ENCODE results near the gene CRTC3.
"Not testable (repeated sequence)": the region's sequence is repeated elsewhere in the genome, so short reads cannot be mapped to it uniquely, and the experiment has no call there.

The CRTC3 gene

GRCh38 chr15:90674476-90674875 lies 144.8 kb downstream of the CRTC3 start:
- no peak for DNase-seq (ENCODE audit: low read depth)

GRCh38 chr15:90675464-90675863 lies 145.7 kb downstream of the CRTC3 start:
- no peak for DNase-seq (ENCODE audit: low read depth)

- DNase-seq (ENCODE audit: low read depth) = no peak
Observed at GRCh38 chr15:90677807-90678790, 148.4 kb downstream of the CRTC3 start.

- no peak for DNase-seq (ENCODE audit: low read depth)
Observed at GRCh38 chr15:90679959-90680358, 150.2 kb downstream of the CRTC3 start.

GRCh38 chr15:90680371-90680935 lies 150.7 kb downstream of the CRTC3 start:
- DNase-seq (ENCODE audit: low read depth) = peak; percentile 98

- DNase-seq (ENCODE audit: low read depth) = no peak
Observed at GRCh38 chr15:90681056-90681455, 151.3 kb downstream of the CRTC3 start.

- peak; percentile 69 for DNase-seq (ENCODE audit: low read depth)
Observed at GRCh38 chr15:90681480-90681879, 151.8 kb downstream of the CRTC3 start.

- DNase-seq (ENCODE audit: low read depth) = no peak
Observed at GRCh38 chr15:90683371-90683770, 153.6 kb downstream of the CRTC3 start.

- DNase-seq (ENCODE audit: low read depth) = no peak
Observed at GRCh38 chr15:90683876-90684275, 154.2 kb downstream of the CRTC3 start.

GRCh38 chr15:90684281-90684680 lies 154.6 kb downstream of the CRTC3 start:
- no peak for DNase-seq (ENCODE audit: low read depth)

GRCh38 chr15:90685591-90686434 lies 156.1 kb downstream of the CRTC3 start:
- no peak for DNase-seq (ENCODE audit: low read depth)

- no peak for DNase-seq (ENCODE audit: low read depth)
Observed at GRCh38 chr15:90686435-90687218, 156.9 kb downstream of the CRTC3 start.

GRCh38 chr15:90689326-90689961 lies 159.7 kb downstream of the CRTC3 start:
- DNase-seq (ENCODE audit: low read depth) = not testable (repeated sequence)

- no peak for DNase-seq (ENCODE audit: low read depth)
Observed at GRCh38 chr15:90690585-90690984, 160.9 kb downstream of the CRTC3 start.

GRCh38 chr15:90691369-90691768 lies 161.6 kb downstream of the CRTC3 start:
- DNase-seq (ENCODE audit: low read depth) = no peak

GRCh38 chr15:90691982-90692773 lies 162.5 kb downstream of the CRTC3 start:
- DNase-seq (ENCODE audit: low read depth) = no peak

All from GM04503 (cell line).